Measurements from ENCODE around the gene LRRC28. TPM values are rescaled to one million over a fixed set of nuclear protein-coding genes. Genes with fewer than 3 reads are reported as not detected.

The LRRC28 gene
- total RNA-seq, 1 experiment from 2014 or later, result 21.4 TPM

DNA sequence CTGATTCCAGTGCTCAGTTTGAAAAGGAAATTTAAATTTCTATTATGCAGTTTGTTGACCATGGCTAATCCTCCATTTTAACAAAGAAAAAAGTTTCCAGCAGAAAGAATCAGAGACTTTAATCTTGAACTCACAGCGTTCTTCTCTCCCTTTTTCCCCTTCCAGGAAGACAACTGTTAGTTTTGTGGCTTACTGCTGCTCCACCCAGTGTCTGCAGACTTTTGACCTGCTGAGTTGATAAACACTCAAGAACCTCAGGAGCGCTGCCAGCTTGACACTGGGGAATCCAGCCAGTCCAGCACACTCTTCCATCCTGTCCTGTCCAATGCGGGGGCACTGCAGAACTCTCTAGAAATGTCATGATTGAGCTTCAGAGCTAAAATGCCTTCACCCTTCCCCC, 134.6 kb downstream of the LRRC28 start:
- ChIA-PET RAD21 (ENCODE audit: low non-redundant PET in 1 of 2, low total read pairs in 2 of 2, uncharacterized antibody in 2 of 2, unreplicated experiment in 2 of 2) (no interaction called here), CTCF (interaction anchor here (1.1 to 1.4 kb wide), 3 partner anchors 14 to 318 kb away, joined by 4 to 5 read pairs (median 4); no protein-coding TSS in a partner anchor), POLR2A (no interaction called here)
- H3K4me2 ChIP-seq (ENCODE audit: low read length), result peak overlapping the region; percentile 37; the same call in 1 of the 2 replicates
- H2AFZ ChIP-seq (ENCODE audit: low read depth, low read length, poor library complexity, severe bottlenecking), result no peak overlapping the region
- ATAC-seq, result peak; percentile 54; the same call in 1 of the 2 replicates
- H3K27ac ChIP-seq (ENCODE audit: low read depth, low read length), result no peak overlapping the region
- no peak overlapping the region for H3K4me3 ChIP-seq (replicated peaks in 1 of 2; ENCODE audit: low read depth in 1 of 2, low read length in 2 of 2)
- intact Hi-C loops (cut with micrococcal nuclease), result no loop called here
- H3K79me2 ChIP-seq (ENCODE audit: insufficient read depth, low read length), result no peaks in the 10 kb centered on the region
- DNase-seq (ENCODE audit: low read depth, low spot score), result no peak
- no peaks in the 10 kb centered on the region for H3K9me2 ChIP-seq (ENCODE audit: insufficient read depth)
- no peaks in the 10 kb centered on the region; the same call in 1 of the 2 replicates for H4K20me1 ChIP-seq (ENCODE audit: insufficient read depth)
- H3K4me1 ChIP-seq (ENCODE audit: control insufficient read depth in 1 of 2, insufficient read depth in 2 of 2, low read length in 2 of 2), result peaks cover 0 to 17% of the 10 kb centered on the region in 2 experiments; a peak in 3 of 4 replicates
- no peak overlapping the region for H3K9ac ChIP-seq (ENCODE audit: low read length)
- BruUV-seq (replicated peaks), result no TSS peak
- TF ChIP-seq JUND (IDR thresholded peaks at IDR 0.05), result no peak
- TF ChIP-seq RAD21 (IDR thresholded peaks at IDR 0.05; ENCODE audit: low read depth), result peak; percentile 18; the same call in 1 of the 2 replicates
- peak; percentile 24; the same call in 1 of the 2 replicates for TF ChIP-seq SP1 (IDR thresholded peaks at IDR 0.05; ENCODE audit: low read depth)
- TF ChIP-seq, protein P1, sequence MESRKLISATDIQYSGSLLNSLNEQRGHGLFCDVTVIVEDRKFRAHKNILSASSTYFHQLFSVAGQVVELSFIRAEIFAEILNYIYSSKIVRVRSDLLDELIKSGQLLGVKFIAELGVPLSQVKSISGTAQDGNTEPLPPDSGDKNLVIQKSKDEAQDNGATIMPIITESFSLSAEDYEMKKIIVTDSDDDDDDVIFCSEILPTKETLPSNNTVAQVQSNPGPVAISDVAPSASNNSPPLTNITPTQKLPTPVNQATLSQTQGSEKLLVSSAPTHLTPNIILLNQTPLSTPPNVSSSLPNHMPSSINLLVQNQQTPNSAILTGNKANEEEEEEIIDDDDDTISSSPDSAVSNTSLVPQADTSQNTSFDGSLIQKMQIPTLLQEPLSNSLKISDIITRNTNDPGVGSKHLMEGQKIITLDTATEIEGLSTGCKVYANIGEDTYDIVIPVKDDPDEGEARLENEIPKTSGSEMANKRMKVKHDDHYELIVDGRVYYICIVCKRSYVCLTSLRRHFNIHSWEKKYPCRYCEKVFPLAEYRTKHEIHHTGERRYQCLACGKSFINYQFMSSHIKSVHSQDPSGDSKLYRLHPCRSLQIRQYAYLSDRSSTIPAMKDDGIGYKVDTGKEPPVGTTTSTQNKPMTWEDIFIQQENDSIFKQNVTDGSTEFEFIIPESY (IDR thresholded peaks at IDR 0.05; ENCODE audit: extremely low read depth, insufficient replicate concordance, low read length), result no peak
- H3K9me3 ChIP-seq (ENCODE audit: control insufficient read depth in 1 of 2, insufficient read depth in 1 of 2, low read depth in 1 of 2, low read length in 2 of 2), result no peaks in the 10 kb centered on the region
- no peaks in the 10 kb centered on the region for H3K27me3 ChIP-seq (ENCODE audit: insufficient read depth, low read length)
- H3K36me3 ChIP-seq (ENCODE audit: control insufficient read depth in 1 of 2, insufficient read depth in 2 of 2, low read length in 2 of 2), result no peaks in the 10 kb centered on the region

DNA sequence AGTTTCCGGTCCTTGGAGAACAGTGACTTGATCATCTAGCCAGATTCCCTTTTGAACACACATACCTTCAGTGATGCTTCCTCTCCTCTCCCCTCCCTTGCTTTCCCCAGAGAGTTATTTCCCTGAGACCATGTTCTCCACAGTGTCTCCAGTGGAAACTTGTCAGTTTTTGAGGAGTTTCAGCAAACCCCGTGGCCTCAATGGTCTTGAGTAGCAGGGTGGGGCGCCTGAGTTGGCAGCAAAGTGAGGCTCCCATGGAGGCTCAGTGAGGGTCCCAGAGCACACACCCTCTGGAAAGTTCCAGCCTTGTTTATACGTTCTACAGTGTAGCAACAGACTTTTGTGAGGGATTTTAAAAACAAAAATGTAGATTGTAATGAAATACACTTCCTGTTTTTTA, 135.1 kb downstream of the LRRC28 start:
- POLR2A ChIA-PET, result no interaction called here
- DNase-seq (ENCODE audit: low read depth, low spot score) (no peak), ATAC-seq (no peak)
- no peaks in the 10 kb centered on the region; the same call in 1 of the 2 replicates for H4K20me1 ChIP-seq (ENCODE audit: insufficient read depth)
- intact Hi-C loops (cut with micrococcal nuclease), result no loop called here
- TF ChIP-seq SRF (IDR thresholded peaks at IDR 0.05; ENCODE audit: low read depth) (no peak), EZH2 (IDR thresholded peaks at IDR 0.05) (no peak), YY1 (IDR thresholded peaks at IDR 0.05; ENCODE audit: extremely low read depth, insufficient replicate concordance, low read depth, low read length) (no peak), ELF1 (IDR thresholded peaks at IDR 0.05; ENCODE audit: borderline replicate concordance, low read depth) (no peak)
- no peak overlapping the region for H3K27ac ChIP-seq (ENCODE audit: low read depth, low read length)
- no peak overlapping the region for H3K9ac ChIP-seq (ENCODE audit: low read length)
- CTCF ChIA-PET, result no interaction called here
- no peaks in the 10 kb centered on the region for H3K79me2 ChIP-seq (ENCODE audit: insufficient read depth, low read length)
- H2AFZ ChIP-seq (ENCODE audit: low read depth, low read length, poor library complexity, severe bottlenecking), result no peak overlapping the region
- H3K9me3 ChIP-seq (ENCODE audit: control insufficient read depth in 1 of 2, insufficient read depth in 1 of 2, low read depth in 1 of 2, low read length in 2 of 2), result no peaks in the 10 kb centered on the region
- no TSS peak for BruUV-seq (replicated peaks)
- no peak overlapping the region for H3K4me2 ChIP-seq (ENCODE audit: low read length)
- RAD21 ChIA-PET (ENCODE audit: low non-redundant PET in 1 of 2, low total read pairs in 2 of 2, uncharacterized antibody in 2 of 2, unreplicated experiment in 2 of 2), result no interaction called here
- no peaks in the 10 kb centered on the region for H3K27me3 ChIP-seq (ENCODE audit: insufficient read depth, low read length)
- no peaks in the 10 kb centered on the region for H3K9me2 ChIP-seq (ENCODE audit: insufficient read depth)
- peaks cover 0 to 17% of the 10 kb centered on the region in 2 experiments; a peak in 3 of 4 replicates for H3K4me1 ChIP-seq (ENCODE audit: control insufficient read depth in 1 of 2, insufficient read depth in 2 of 2, low read length in 2 of 2)
- H3K4me3 ChIP-seq (replicated peaks in 1 of 2; ENCODE audit: low read depth in 1 of 2, low read length in 2 of 2), result no peak overlapping the region
- no peaks in the 10 kb centered on the region for H3K36me3 ChIP-seq (ENCODE audit: control insufficient read depth in 1 of 2, insufficient read depth in 2 of 2, low read length in 2 of 2)

All from HCT116 (cell line).